K562 (cell line): ENCODE results near the gene RPL7A. TPM values are rescaled to one million over a fixed set of nuclear protein-coding genes. Genes with fewer than 3 reads are reported as not detected.

ENCODE experiments used
- ATAC-seq: fragments of 200-7000 bp; cut with Tn5 transposase; 3 replicates; pipeline ENCODE4 v1.9.1; 2020; ENCODE audit warnings: moderate library complexity
- BruUV-seq: library from RNA; stranded (reverse); fragments of 400-500 nt; replicated peaks from 2 replicates; lab custom pipeline; 2021; lab: Mats Ljungman, UMichigan
- CTCF ChIA-PET: fragments of 300-600 bp; formaldehyde crosslinking; extraction: SDS; loops from one replicate; lab custom pipeline; 2021; ENCODE audit warnings: low intra/inter-chr PET ratio; lab: Yijun Ruan, JAX
- POLR2A ChIA-PET: fragments of 300-600, 350-650 bp; sonication (Branson Sonifier 250); formaldehyde crosslinking; extraction: SDS; loops from one replicate; lab custom pipeline; 2021; ENCODE audit warnings: antibody characterized with exemption, inconsistent platforms; lab: Yijun Ruan, JAX
- DNase-seq, 4 experiments: peaks; one replicate each; pipeline versions ENCODE4 v3.0.0 to v3.0.0-alpha.2; 2011 to 2018; ENCODE audit warnings: low spot score in 3 of 4, mixed read lengths in 3 of 4; ENCODE audit errors: extremely low read depth in 1 of 4
- FAIRE-seq: peaks from 2 replicates; lab custom pipeline; 2011; peaks lifted over from hg19 to GRCh38; lab: Jason Lieb, UNC
- H2AFZ ChIP-seq: 2 replicates; pipeline ENCODE4 v1.6.0; 2011; ENCODE audit warnings: low read depth, low read length, control low read depth, inconsistent platforms
- H3K27ac ChIP-seq: fragments of 200-600 bp; 3 replicates; pipeline ENCODE4 v1.8.0; 2011; ENCODE audit warnings: low read depth, mild to moderate bottlenecking, control low read depth, inconsistent platforms, low read length, moderate library complexity, mixed read lengths; ENCODE audit errors: extremely low read depth
- H3K27me3 ChIP-seq, 2 experiments: fragments of 300-600 bp in 1 of 2; 2 replicates in 1 of 2; 3 replicates in 1 of 2; pipeline versions ENCODE4 v1.6.0 to v1.8.0; 2011; ENCODE audit warnings: inconsistent platforms in 2 of 2, low read length in 2 of 2, mild to moderate bottlenecking in 1 of 2, mixed read lengths in 1 of 2, moderate library complexity in 1 of 2; ENCODE audit not compliant: control insufficient read depth in 2 of 2, insufficient read depth in 2 of 2
- H3K36me3 ChIP-seq: fragments of 300-600 bp; 3 replicates; pipeline ENCODE4 v1.8.0; 2011; ENCODE audit warnings: mild to moderate bottlenecking, low read length, inconsistent platforms; ENCODE audit not compliant: control insufficient read depth, insufficient read depth
- H3K4me1 ChIP-seq, 2 experiments: fragments of 200-600 bp in 1 of 2; replicated peaks in 1 of 2; 2 replicates in 1 of 2; 3 replicates in 1 of 2; pipeline versions ENCODE4 v1.5.1 to v1.8.0; 2011; ENCODE audit warnings: inconsistent platforms in 2 of 2, low read length in 2 of 2, mild to moderate bottlenecking in 1 of 2, mixed read lengths in 1 of 2, moderate library complexity in 1 of 2; ENCODE audit not compliant: control insufficient read depth in 2 of 2, insufficient read depth in 2 of 2
- H3K4me2 ChIP-seq: 2 replicates; pipeline ENCODE4 v1.6.1; 2011; ENCODE audit warnings: low read length, control low read depth, inconsistent platforms, mixed read lengths; ENCODE audit not compliant: insufficient read depth
- H3K4me3 ChIP-seq: fragments of 200-600 bp; sonication (generic), shearing (Covaris generic); 2 replicates; pipeline ENCODE4 v1.5.1; 2016; ENCODE audit warnings: control low read depth, inconsistent platforms
- H3K79me2 ChIP-seq: fragments of 200-600 bp; 3 replicates; pipeline ENCODE4 v1.8.0; 2011; ENCODE audit warnings: low read length, inconsistent platforms; ENCODE audit not compliant: control insufficient read depth, insufficient read depth
- H3K9ac ChIP-seq, 2 experiments: 2 replicates each; pipeline versions ENCODE4 v1.6.0 to v1.6.1; 2011; ENCODE audit warnings: low read depth in 2 of 2, low read length in 2 of 2, control low read depth in 1 of 2, inconsistent platforms in 1 of 2, mild to moderate bottlenecking in 1 of 2, mixed read lengths in 1 of 2; ENCODE audit not compliant: insufficient read depth in 1 of 2
- H3K9me1 ChIP-seq: one replicate; pipeline ENCODE4 v1.6.0; 2011; ENCODE audit warnings: inconsistent platforms, mild to moderate bottlenecking, low read length, moderate library complexity; ENCODE audit not compliant: control insufficient read depth, insufficient read depth
- H3K9me3 ChIP-seq: replicated peaks from 2 replicates; pipeline ENCODE4 v1.5.1; 2011; ENCODE audit warnings: low read depth, low read length, inconsistent platforms; ENCODE audit not compliant: control insufficient read depth, insufficient read depth
- H4K20me1 ChIP-seq: replicated peaks from 2 replicates; pipeline ENCODE4 v1.6.1; 2011; ENCODE audit warnings: low read length, inconsistent platforms, mixed read lengths; ENCODE audit not compliant: control insufficient read depth, insufficient read depth
- E2F6 ChIP-seq, 2 experiments: IDR thresholded peaks; 2 replicates each; pipeline ENCODE4 v1.6.1; 2011; ENCODE audit warnings: borderline replicate concordance in 1 of 2, control low read depth in 1 of 2, low read depth in 1 of 2, low read length in 1 of 2, mild to moderate bottlenecking in 1 of 2, mixed read lengths in 1 of 2, moderate library complexity in 1 of 2; ENCODE audit not compliant: insufficient read depth in 1 of 2, insufficient read length in 1 of 2, poor library complexity in 1 of 2, severe bottlenecking in 1 of 2; ENCODE audit errors: extremely low read depth in 1 of 2
- HMG20A ChIP-seq: fragments of 450-650 bp; formaldehyde crosslinking; conservative IDR thresholded peaks from 2 replicates; pipeline ENCODE4 v1.4.0; 2020; ENCODE audit warnings: mild to moderate bottlenecking, mixed read lengths
- MAX ChIP-seq: sonication (generic); formaldehyde crosslinking; IDR thresholded peaks from 2 replicates; pipeline ENCODE4 v1.9.0; 2022; ENCODE audit warnings: mild to moderate bottlenecking, missing genetic modification reagents
- MGA ChIP-seq: fragments of 450-650 bp; IDR thresholded peaks from 2 replicates; pipeline ENCODE4 v1.6.1; 2016; ENCODE audit warnings: mild to moderate bottlenecking, moderate library complexity
- WGBS: fragments of 100-300 bp; shearing (Covaris generic); methylation state at CpG from one replicate; pipeline ENCODE4 v1.1.6; 2016; ENCODE audit warnings: low coverage, mixed read lengths; ENCODE audit not compliant: insufficient coverage; ENCODE audit errors: missing lambda C conversion rate; 5-methylcytosine and 5-hydroxymethylcytosine counted together
- in situ Hi-C: fragments of 300-500 bp; cut with MboI; formaldehyde crosslinking; loops from 4 replicates; pipeline ENCODE4 v1.15.0; 2018; ENCODE audit warnings: inconsistent platforms, mixed read lengths
- intact Hi-C: fragments of 100-400 bp; cut with micrococcal nuclease; formaldehyde crosslinking; loops from 2 replicates; pipeline ENCODE4 v1.14.2; 2022
- polyA plus RNA-seq, 8 experiments: library from polyadenylated mRNA; depleted of rRNA in 4 of 8; stranded (reverse) in 5 of 8; unstranded in 3 of 8; fragments of >200 nt; fragmentation: Nextera tagmentation in 2 of 8; fragmentation: Illumina TruSeq in 1 of 8; extraction: Ambion mirVana in 2 of 8; extraction: Trizol in 1 of 8; gene quantifications; 2 replicates each; pipeline versions ENCODE4 v1.2.1 to v1.2.3, GENCODE V29; 2011 to 2014; ENCODE audit warnings: inconsistent platforms in 1 of 8, missing spikeins in 1 of 8
- total RNA-seq, 7 experiments: library from RNA; depleted of rRNA in 6 of 7; stranded (reverse); fragments of >200 nt in 6 of 7; fragmentation: Illumina TruSeq in 2 of 7; extraction: Trizol in 2 of 7; gene quantifications; 2 replicates each; pipeline versions ENCODE4 v1.2.1 to v1.2.3, GENCODE V29; 2011 to 2021; ENCODE audit warnings: low replicate concordance in 1 of 7

RPL7A gene
- total and polyA plus RNA-seq, 9 of the 15 experiments (the other 6 are each of a cell fraction or from before 2014, with no cell fraction given) = 1,935 to 3,760 (median 2,652) TPM

DNA sequence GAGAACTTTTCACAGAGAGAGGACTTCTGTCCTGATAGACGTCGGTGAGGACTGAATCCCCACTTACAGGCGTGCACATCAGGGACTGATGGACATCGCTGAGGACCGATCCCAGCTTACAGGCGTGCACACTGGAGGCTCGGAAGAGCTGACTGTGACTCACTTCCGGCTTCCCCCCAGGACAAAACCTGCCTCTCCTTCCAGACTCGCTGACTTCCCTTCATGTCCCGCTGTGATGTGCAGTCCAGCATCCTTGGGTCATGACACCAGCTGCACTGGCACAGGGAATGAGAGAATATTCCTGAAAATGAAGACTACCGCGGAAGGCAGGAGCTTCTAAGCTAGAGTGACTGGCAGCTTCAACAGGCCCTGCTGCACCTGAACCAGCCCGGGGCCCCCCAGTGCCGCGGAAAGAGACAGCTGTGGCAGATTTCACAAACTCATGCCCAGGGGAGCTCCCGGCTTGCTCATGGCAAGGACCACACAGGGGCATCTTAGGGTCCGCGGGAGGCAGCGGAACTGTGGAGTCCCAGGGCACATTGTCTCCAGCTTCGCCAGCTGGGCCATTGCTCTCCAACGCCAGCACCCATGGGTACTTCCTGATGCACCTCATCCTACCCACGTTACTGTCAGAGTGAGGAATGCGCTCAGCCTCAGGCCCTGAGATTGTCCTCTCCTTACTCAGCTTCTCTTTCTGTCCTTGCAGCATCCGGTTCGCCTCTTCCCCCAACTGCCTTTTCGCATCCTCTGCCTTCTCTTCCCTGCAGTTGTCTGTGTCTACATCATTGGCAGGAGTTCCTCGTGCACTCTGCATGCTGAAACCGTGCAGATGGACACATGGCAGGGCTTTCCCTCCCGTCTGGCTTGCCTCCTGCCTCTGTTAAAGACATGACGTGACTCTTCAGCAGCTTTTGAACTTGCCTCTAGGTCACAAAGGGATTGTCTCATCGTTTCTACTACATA, 41.5 kb upstream of the RPL7A start:
- ATAC-seq = peak; percentile 53; the same call in 2 of the 3 replicates
- no peaks in the 10 kb centered on the region for H3K79me2 ChIP-seq
- ChIA-PET POLR2A (interaction anchor here (0.6 to 1.9 kb wide), 5 partner anchors 19 to 253 kb away, joined by 3 to 6 read pairs (median 3); partner anchors contain the start of gene ABO), CTCF (no interaction called here)
- 0 out of 4 replicates have a peak overlapping the region, but pooled peaks of 1 of the 2 experiments have one; percentile 26 for H3K9ac ChIP-seq
- 0 out of 2 replicates have a peak overlapping the region, but pooled peaks have one; percentile 37 for H3K4me2 ChIP-seq
- H4K20me1 ChIP-seq = no peaks in the 10 kb centered on the region
- H3K27me3 ChIP-seq = peaks cover 0 to 7% of the 10 kb centered on the region in 2 experiments; a peak in 1 of 5 replicates
- TF ChIP-seq MGA = peak; percentile 56
- peak in 1 of 2 experiments; percentile 76 for TF ChIP-seq E2F6 (IDR thresholded peaks at IDR 0.05; ENCODE audit: borderline replicate concordance in 1 of 2, extremely low read depth in 1 of 2, insufficient read depth in 1 of 2, insufficient read length in 1 of 2, low read depth in 1 of 2, low read length in 1 of 2, poor library complexity in 1 of 2, severe bottlenecking in 1 of 2)
- no peak for TF ChIP-seq HMG20A (CRISPR knock-in tag)
- 0 out of 2 replicates have a peak, but pooled peaks have one; percentile 16 for TF ChIP-seq MAX (CRISPR knock-in tag)
- TF ChIP-seq, all 486 proteins: peak for 3
- H3K9me3 ChIP-seq = peaks cover 4% of the 10 kb centered on the region
- no peak for FAIRE-seq
- intact Hi-C loops = no loop called here
- in situ Hi-C loops = no loop called here
- 40% methylated on average over 30 of the region's 31 CpGs for WGBS
- H3K27ac ChIP-seq = no peak overlapping the region
- H3K4me3 ChIP-seq = no peak overlapping the region
- peak overlapping the region; percentile 76 for H2AFZ ChIP-seq
- H3K9me1 ChIP-seq = no peaks in the 10 kb centered on the region
- H3K36me3 ChIP-seq = no peaks in the 10 kb centered on the region
- H3K4me1 ChIP-seq = peaks cover 3 to 16% of the 10 kb centered on the region in 2 experiments; a peak in 3 of 5 replicates
- DNase-seq = peak in 2 of 4 experiments; percentile 24 to 28
- BruUV-seq = no TSS peak
